ENCODE data around the gene APC2.
A peak's percentile ranks its signal among the peaks of the same experiment; 100 is the strongest.

Gene APC2, protein sequence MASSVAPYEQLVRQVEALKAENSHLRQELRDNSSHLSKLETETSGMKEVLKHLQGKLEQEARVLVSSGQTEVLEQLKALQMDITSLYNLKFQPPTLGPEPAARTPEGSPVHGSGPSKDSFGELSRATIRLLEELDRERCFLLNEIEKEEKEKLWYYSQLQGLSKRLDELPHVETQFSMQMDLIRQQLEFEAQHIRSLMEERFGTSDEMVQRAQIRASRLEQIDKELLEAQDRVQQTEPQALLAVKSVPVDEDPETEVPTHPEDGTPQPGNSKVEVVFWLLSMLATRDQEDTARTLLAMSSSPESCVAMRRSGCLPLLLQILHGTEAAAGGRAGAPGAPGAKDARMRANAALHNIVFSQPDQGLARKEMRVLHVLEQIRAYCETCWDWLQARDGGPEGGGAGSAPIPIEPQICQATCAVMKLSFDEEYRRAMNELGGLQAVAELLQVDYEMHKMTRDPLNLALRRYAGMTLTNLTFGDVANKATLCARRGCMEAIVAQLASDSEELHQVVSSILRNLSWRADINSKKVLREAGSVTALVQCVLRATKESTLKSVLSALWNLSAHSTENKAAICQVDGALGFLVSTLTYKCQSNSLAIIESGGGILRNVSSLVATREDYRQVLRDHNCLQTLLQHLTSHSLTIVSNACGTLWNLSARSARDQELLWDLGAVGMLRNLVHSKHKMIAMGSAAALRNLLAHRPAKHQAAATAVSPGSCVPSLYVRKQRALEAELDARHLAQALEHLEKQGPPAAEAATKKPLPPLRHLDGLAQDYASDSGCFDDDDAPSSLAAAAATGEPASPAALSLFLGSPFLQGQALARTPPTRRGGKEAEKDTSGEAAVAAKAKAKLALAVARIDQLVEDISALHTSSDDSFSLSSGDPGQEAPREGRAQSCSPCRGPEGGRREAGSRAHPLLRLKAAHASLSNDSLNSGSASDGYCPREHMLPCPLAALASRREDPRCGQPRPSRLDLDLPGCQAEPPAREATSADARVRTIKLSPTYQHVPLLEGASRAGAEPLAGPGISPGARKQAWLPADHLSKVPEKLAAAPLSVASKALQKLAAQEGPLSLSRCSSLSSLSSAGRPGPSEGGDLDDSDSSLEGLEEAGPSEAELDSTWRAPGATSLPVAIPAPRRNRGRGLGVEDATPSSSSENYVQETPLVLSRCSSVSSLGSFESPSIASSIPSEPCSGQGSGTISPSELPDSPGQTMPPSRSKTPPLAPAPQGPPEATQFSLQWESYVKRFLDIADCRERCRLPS (N-terminal part only)

DNA sequence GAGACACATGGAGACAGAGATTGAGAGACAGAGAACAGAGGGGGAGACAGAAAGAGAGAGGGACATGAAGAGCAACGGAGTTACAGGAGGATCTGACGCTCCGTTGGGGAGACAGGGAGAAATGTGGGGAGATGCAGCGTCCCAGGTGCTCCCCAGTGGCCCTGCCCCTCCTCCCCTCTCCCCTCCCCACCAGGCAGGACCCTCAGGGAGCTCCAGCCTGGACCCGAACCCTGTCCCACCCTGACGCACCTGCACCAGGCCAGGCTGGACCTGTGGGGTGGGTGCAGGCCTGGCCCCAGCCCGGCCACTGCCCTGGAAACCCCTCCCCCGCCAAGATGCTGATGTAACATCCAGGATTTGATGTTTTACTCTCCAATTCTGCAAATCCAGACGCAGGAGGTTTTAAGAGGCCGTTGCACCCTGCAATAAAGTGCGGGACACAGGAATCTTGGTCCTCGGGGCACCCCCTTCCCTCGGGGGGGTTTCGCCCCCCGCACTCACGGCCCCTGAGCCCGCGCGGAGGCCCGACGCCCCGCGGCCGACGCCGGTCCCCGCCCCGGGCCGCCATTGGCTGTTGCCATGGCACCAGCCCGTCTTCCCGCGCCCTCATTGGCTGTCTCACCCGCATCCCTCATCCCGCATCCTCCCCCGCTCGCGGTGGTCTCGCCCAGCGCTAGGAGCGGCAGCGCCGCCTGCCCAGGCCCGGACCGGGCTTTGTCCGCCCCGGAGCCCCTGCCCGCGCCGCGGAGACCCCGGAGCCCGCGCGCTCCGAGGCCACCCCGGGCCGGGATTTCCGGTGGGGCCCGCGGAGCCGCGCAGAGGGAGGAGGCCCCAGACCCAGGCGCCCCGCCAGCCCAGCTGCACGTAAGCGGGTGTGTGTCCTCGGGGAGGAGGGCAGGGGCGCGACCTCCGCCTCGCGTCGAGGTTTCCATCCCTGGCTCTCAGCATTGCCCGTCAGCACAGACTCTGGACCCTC is at the start of gene APC2:
APC2 (plus strand) TSS at position 655 of the 976 bp plus-strand sequence. CDS start 2,881 bp downstream, outside the sequence.
- peak; percentile 84 for DNase-seq

DNA sequence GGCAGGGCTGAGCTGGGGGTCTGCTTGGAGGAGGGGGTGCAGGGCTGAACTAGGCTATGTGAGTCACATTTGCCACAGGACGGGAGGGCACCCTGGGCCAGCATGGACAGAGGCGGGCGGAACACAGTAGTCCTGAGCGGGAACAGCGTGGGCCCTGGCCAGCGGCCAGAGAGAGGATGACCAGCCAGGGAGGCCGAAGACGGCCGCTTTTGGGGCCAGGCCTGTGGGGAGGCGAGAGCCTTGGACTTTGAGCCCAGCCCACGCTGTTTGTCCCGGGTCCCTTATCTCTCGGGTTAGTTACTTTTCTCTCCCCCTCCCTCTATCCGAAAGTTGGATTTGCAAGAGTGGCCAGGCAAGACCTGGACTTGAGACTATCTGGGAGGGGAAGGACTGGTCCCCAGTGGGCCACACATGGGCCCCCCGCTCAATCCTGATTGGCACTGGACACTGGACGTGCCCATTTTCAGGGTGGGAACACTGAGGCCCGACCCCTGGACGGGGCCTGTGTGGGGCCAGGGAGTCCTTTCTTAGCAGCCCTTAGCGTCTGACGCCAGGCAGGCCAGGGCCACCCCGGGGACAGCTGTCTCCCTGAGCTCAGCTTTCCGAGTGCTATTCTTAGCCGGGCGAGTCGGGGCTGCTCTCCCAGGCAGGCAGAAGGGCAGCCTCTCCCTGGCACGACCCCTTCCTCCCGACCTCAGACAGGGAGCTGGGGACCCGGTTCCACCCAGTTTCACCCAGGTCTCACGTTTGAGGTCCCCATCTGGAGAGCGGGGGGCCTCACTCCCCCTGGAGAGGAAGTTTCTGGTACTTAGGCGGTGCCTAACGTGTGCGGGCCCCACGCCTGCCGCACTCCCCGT is 49.4 kb upstream of the APC2 start:
- DNase-seq, result peak; percentile 15

DNA sequence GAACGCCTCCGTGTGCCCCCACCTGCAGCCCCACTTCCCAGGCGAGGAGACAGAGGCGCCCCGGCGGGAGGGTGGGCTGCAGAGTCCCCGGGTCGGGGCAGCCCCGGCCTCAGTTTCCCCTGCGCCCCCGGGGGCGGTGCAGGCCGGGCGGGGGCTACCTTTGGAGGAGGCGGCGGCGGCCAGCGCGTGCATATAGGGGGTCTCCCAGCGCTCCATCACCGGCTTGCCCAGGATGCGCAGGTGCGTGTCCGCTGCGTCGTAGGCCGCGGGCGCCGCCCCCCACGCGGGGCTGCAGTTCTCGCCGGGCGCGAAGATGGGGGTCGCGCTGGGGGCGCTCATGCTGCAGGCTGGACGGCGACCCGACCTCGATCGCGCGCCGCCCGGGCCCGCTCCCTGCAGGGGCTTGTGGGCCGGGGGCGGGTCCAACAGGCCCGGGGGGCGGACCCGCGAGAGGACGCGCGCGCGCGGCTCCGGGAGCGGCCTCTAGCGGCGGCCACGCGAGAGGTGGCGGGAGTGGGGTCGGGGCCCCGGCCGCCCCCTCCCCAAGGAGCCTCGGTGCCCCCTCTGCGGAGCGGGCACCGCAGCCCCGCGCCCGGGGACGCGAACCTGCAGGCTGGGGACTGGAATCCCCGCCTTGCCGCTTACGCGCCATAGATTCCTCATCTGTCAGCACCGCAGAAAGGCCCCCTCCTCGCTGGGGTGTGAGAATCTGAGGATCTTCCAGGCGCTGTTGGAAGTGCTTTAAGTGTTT is 48.6 kb upstream of the APC2 start, which contains the start of gene GAMT:
GAMT (minus strand) TSS at position 405 of the 751 bp plus-strand sequence; CDS start at position 339, 66 bp downstream.
- DNase-seq, result peak; percentile 34

DNA sequence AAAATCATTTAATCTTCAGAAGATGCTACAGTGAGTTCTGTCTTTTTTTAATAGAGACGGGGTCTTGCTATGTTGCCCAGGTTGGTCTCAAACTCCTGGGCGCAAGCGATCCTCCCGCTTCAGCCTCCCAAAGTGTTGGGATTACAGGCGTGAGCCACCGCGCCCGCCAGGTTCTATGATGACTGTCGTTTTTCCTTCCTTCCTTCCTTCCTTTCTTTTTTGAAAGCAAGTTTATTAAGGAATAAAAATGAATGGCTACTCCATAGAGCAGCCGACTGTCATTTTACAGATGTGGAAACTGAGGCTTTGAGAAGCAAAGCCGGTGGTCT is 48.1 kb upstream of the APC2 start:
- no peak for DNase-seq

DNA sequence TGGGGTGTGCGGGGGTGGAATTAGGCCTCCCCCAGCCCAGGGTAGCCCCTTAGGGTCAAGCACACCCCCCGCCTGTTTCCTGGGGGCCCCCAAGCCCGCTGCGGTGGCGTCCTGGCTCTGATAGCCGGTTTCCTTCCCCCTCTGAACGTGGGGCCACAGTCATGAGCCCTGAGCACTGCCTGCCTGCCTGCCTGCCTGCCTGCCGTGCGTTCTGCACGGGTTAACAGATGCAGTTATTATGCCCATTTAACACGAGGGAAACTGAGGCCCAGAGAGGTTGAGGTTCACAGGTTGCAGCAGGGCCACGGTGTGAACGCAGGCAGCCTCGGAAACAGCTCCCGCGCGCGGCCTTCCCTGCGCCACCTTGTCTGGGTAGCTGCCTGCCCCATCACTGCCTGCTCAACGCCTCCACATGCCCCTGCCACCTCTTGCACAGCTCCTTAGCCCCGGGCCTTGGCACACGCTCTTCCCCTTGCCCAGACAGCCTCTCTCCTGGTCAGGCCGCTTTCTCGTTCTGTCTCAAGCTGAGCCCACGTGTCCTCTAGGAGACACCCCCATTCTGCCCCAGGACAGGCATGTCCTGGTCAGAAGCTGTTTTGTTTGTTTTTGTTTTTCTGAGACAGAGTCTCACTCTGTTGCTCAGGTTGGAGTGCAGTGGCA is 47.4 kb upstream of the APC2 start:
- no peak for DNase-seq

DNA sequence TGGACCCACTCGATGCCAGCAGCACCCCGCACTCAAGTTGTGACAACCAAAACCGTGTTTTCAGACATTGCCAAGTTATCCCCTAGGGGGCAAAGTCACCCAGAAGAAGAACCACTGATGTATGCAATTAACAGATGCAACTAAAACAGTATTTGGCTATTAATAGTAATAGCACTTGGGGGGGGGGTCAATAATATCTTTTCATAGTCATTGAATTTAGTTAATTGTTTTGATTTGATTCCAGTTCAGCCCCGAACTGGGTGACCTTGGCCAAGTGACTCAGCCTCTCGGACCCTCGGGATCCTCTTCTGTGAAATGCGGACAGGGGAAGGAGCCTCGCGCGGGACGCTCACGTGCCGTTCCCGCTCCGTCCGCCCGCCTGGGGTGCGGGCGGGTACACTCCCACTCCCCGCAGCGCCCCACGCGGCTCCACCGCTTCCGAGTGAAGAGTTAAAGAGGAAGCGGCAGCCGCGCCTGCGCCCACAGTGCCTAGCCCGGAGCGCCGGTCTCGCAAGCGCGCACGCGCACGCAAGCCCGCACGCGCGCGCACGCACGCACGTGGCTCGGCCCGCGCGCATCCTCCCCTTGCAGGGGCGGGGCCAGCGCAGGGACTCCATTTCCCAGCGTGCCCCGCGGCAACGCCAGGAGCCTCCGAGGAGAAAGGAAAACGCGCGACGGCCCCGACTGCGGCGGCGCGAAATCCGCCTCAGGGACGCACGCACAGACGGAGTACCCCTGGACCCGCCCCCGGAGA is 43.0 kb upstream of the APC2 start:
- peak; percentile 93 for DNase-seq

DNA sequence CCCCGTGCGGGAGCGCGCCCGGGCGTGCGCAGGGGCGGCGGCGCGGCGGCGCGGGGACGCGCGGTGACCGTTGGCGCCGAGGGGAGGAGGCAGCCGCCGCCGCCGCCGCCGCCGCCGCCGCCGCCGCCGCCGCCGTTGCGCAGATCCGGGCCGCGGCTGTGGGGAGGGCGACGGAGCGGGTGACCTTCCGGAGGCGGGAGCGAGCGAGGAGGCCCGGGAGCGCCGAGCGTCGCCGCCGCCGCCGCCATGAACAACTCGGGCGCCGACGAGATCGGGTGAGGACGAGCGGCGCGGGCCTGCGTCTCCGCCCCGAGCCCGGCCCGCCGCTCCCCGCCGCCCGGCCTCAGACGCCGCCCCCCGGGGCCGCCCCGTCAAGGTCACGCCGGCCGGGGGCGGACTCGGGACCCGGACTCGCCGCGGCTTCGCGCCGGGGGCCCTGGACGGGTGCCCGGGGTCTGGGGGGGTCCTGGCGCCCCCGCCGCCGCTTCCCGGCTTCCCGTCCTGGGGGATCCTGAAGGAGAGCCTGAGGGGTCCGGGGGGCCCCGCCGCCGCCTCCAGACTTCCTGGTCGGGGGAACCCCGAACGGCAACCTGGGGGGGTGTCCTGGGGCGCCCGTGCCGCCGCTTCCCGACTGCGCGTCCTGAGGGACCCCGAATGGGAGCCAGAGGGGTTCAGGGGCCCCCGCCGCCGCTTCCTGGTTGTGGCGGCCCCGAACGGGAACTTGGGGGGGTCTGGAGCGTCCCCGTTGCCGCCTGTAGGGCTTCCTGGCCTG is 42.2 kb upstream of the APC2 start, which contains the start of gene DAZAP1:
DAZAP1 (plus strand) TSS at position 59 of the 772 bp plus-strand sequence; CDS start at position 247, 188 bp downstream.
- DNase-seq, result peak; percentile 59

DNA sequence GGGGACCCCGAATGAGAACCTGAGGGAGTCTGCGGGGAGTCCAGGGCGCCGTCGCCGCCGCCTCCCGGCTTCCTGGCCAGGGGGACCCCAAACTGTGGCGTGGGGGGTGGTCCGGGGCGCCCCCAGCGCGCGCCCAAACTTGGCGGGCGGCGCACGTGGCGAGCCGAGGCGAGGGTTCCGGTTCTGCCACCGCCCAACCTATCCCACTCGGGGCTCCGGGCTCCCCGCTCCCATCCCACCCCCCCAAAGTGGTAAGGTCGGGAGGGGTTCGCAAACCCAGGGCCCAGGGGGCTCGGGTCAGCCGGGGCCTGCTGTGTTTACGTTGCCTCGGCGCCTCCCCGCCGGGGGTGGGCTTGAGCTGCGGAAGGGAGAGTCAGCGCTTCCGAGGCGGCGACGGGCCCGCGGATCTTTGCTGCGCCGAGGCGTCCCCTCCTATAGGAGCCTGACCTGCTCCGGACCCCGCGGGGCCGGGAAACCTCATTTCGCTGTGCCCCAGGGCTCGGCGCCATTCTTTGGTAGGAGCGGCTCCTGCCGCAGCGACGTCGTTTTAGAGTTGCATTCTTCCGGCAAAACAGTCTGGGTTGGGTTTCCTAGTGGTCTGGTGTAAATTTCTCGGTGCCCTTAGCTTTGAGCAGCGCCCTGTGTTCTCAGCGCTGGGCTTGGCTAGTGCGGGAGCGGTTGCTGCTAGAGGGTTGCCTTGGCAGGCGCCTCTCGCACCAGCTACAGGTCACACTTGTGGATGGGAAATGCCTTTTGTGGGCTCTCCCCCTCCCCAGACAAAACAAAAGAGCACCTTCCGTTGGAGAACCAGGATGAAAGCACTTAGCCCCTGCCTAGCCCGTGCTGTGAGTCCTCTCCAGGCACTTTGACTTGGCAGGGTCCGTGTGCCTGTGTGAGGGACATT is 41.4 kb upstream of the APC2 start:
- peak; percentile 23 for DNase-seq

DNA sequence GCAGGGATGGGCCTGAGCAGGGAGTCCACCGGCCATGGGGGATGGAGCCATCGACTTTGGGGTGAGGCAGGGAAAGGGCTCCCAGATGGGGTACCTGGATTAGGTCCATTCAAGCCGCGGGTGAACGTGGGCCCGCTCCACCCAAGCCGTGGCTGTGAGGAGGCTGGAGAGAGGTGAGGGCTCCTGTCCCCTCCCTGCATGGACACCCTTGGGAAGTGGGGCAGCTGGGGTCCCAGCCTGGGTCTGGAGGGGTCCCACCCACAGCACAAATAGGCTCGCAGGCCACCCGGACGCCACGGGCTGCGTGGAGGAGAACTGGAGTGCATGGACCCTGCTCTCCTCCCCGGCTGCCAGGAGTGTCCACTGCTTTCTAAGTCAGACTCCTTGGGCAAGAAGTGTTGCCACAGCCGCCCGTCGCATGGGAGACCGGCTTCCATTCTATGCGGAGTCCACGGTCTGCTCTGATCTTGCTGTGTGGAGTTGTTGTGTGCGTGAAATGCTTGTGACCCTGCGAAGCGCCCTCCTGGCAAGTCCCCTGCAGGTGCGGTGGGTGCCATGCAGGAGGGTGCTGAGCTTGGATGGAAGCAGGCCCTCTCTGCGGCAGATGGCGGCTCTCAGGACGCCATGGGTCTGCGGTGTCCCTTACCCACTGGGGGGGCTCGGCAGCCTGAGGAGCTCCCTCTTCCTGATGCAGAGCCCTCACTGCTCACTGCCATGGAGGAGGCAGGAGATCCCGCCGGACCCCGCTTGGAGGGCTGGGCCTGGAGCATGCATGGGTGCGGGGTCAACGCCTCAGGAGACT is 40.5 kb upstream of the APC2 start:
- no peak for DNase-seq

DNA sequence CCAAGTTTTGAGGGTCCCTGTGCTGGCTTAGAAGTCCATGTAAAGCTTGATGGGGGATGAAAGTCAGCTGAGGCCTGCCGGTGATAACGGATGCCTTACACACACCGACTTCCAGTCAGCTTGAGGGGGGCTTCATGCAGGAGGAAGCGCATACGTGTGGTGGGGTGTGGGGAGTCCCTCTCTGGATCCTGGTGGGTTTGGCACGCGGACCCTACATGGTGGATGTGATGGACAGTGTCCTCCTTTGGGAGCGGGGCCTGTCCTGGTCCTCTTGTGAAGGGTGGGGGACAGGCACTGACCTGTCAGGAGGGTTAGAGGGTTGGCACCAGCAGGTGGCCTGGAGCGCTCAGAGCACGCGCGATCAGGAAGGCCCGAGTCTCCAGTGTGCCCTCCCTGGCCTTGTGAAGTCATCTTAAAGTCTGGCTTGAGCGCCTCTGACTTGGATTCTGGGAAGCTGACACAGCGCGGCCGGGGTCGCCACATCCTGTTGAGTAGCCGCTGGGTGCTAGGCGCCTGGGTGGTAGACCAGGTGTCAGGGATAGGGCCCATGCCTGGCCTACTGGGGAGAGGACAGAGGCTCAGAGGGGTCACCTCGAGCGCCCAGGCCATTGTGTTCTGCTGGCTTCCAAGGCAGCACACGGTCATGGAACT is 39.7 kb upstream of the APC2 start:
- DNase-seq, result no peak

DNA sequence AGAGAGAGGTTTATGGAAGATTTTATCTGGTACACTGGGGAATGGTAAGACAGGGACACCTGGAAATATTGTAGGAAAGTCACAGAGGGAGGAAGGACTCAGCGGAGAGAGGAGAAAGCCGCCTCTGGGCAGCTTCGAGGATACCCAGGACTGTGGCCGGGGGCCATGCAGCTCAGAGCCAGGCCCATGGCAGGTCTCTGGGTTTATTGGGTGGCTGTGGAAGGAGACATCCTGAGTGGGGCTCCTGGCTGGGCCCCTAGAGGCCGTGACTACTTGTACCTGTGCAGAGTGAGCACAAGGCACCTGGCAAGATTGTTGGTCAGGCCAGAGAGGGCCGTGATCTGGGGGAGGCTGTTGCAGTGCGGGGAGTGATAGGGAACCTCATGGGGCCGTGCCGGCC is 39.1 kb upstream of the APC2 start:
- no peak for DNase-seq

DNA sequence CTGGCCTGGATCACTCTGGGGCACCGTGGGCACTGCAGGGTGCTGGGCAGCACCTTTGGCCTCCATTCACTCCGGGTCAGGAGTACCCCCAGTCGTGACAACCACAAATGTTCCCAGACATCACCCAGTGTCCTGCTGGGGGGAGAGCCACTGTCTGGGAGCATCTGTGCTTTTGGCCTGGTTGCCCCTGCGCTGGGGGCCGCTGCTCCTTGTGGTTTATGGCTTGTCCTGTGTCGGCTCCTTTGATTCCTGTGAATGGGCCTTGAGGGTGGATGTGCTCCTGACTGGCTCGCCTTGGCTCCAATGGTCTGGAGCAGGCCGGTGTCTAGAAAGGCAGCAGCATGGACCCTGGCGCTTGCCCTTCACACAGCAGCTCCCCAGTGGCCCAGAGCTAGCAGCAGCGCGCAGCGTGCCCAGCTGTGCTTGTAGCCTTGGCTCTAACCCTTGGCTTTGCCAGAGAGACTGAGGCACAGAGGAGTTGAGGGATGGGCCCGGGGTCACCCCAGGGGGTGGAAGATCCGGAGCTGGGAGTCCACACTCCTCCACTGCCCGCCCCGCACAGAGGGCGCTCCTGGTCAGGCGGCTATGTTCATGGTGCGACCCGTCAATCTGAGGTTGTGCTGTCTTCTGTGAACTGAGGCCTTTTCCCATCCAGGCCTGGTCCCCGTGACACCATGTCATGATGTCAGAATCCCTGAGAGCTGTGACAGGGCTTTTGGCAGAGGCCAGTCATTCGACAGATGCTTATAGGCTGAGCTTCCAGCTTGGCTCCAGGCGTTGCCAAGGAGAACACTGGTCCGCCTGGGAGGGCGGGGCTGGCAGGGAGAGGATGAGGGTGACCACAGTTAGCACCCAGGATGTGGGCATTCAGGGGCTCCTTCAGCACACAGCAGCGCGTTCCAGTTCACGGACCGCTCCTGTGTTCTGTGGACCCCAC is 38.4 kb upstream of the APC2 start:
- DNase-seq, result no peak

DNA sequence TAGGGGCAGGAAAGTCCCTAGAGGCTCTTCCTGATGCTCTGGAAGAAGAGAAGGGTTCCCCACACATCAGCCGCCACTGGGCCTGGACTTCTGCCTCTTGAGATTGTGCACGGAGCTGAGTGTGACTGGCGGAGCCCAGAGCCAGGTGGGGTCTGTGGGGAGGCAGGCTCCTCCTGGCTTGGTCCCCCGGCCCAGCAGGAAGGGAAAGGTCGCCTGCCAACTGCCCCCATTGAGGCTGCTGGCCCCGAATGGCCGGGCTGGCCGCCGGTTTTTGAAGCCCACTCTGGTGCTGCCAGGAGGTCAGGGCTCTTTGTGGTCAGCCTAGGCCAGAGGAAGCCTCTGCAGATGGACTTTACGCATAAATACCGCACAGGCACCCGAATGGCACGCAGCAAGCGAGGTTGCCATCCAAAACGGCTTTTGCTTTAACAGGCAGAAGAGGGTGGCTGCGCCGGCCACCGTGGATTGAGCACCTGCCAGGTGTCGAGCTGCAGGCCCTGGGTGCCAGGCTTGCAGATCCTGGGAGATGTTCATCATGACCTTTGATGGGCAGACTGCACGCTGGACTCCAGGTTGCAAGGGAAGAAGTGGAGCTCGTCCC is 37.5 kb upstream of the APC2 start:
- no peak for DNase-seq

Measured in NCI-H1092 treated with DMSO at 0.1 percent for 48 hours (cell line).